ENCODE results near the gene TTYH2.

Gene TTYH2

DNA sequence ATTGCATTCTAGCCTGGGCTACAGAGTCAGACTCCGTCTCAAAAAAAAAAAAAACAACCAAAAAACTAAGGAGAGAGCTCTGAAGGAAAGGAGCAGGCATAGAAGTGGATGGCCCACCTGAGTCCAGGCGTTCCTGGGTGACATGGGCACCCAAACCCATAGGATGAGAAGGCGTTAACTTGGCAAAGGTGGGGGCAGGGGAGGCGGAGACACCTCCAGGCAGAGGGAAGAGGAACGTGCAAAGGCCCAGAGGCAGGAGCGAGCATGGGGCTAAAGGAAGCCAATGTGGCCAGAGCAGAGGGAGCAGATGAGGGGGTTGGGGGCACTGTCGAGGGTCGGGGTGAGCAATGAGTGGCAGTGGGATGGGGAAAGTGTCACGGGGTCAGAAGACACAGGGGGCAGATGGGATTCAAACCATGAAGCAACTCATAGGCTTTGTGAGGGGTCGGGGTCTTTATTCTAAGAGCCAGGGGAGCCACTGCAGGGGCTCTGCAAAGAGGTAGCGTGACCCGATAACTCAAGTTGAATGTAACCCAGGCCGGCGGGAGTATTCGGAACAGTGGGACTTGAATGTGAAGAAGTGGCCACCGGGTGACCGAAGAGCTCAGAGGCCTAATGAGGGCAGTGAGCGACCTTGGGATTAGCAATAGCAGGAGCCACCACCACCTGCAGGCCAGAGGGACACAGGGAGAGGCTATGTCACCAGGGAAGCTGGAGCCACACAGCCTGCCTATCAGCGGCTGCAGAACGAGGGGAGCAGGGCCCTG is 11.8 kb downstream of the TTYH2 start:
- no peak for DNase-seq
- intact Hi-C loops (cut with DNase I): no loop called here

- intact Hi-C loops (cut with DNase I): no loop called here
- no peak for DNase-seq
These were observed 12.9 kb downstream of the TTYH2 start for GRCh38 chr17:74226252-74226651.

GRCh38 chr17:74227271-74228080 is 14.1 kb downstream of the TTYH2 start:
- no peak for DNase-seq
- intact Hi-C loops (cut with DNase I): no loop called here

DNA sequence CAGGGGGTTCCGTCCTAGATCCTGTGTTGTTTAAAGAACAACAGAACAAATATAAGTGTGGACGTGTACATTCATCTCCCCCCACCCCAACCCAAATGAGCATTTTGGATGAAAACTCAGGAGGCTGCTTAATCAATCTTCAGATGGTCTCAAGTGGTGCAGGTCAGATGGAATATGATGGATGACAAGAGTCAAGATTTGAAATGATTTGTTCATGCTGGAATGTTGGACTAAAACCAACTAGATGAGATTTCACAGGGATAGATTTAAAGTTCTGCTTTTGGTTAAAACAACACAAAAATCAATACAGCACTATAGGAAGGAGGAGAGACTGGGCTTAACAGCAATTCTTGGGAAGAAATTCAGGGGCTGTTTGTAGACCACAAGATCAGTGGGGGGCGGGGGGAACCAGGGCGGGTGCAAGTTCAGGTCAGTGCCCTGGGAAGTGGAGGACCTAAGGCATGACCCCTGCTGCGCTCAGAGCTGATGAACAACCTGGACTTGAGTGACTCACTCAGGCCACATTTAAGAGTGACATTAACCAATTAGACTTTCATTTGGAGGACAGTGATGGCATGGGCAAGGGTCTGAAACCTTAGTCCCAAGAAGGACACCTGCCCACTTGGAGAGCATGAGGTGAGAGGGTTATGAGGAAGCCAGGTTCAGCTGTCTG is 15.1 kb downstream of the TTYH2 start:
- no peak for DNase-seq
- intact Hi-C loops (cut with DNase I): no loop called here

- DNase-seq: no peak
- intact Hi-C loops (cut with DNase I): no loop called here
These were observed 17.5 kb downstream of the TTYH2 start for GRCh38 chr17:74230896-74231295.

GRCh38 chr17:74231928-74232907 is 18.8 kb downstream of the TTYH2 start:
- intact Hi-C loops (cut with DNase I): no loop called here
- DNase-seq: no peak

GRCh38 chr17:74233937-74234336 is 20.6 kb downstream of the TTYH2 start:
- DNase-seq: no peak
- intact Hi-C loops (cut with DNase I): no loop called here

DNA sequence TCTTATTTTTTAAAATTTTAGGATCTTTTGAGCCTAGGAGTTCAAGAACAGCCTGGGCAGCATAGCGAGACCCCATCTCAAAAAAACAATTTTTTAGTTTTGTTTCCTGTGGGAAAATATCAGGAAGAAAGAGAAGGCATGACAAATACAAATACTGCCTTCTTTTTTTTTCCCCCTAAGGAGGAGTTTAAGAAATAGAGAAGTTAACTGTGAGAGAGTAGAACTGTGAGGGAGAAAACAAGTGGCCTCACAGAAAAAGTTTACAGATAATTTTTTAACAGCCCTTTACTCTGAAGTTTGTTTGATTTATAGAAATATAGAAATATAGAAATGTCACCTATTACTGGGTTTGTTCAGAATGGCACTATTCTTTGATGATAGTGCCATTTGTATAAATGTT is 21.1 kb downstream of the TTYH2 start:
- no peak for DNase-seq
- intact Hi-C loops (cut with DNase I): no loop called here

- intact Hi-C loops (cut with DNase I): no loop called here
- DNase-seq: peak in 41 of 42 donors; percentile 49 to 88 (median 70)
These were observed 21.7 kb downstream of the TTYH2 start for GRCh38 chr17:74235040-74235581.

DNA sequence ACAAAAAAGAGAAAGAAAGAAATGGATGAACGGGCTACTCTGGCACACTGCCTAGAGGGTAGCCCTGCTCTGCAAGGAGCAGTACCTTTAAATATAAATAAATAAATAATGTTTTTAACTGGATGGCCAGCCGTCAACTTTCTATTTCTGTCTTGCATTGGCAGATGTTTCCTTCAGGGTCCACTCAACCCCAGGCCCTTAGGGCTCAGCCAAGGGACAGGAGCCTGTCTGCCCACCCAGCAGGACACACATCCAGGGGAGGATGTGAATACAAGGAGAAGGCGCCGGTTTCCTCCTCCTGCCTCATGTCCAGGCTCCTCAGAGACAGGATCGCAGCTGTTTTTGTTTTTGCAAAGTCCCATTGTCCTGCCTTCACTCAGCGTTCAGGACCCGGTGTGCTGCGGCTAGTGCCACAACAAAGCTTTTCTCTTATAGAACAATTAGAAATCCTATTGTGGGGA is 22.6 kb downstream of the TTYH2 start:
- intact Hi-C loops (cut with DNase I): no loop called here
- DNase-seq: peak in 8 of 42 donors; percentile 20 to 65 (median 50)

- DNase-seq: no peak
- intact Hi-C loops (cut with DNase I): no loop called here
These were observed 23.9 kb downstream of the TTYH2 start for GRCh38 chr17:74237321-74237720.

- intact Hi-C loops (cut with DNase I): no loop called here
- DNase-seq: peak in 5 of 42 donors; percentile 42 to 66 (median 48)
These were observed 25.8 kb downstream of the TTYH2 start for GRCh38 chr17:74239172-74239571.

- intact Hi-C loops (cut with DNase I): no loop called here
- DNase-seq: no peak
These were observed 27.3 kb downstream of the TTYH2 start for GRCh38 chr17:74240618-74241205.

GRCh38 chr17:74241431-74241830 is 28.1 kb downstream of the TTYH2 start:
- peak in 30 of 42 donors; percentile 29 to 75 (median 48) for DNase-seq
- intact Hi-C loops (cut with DNase I): no loop called here

DNA sequence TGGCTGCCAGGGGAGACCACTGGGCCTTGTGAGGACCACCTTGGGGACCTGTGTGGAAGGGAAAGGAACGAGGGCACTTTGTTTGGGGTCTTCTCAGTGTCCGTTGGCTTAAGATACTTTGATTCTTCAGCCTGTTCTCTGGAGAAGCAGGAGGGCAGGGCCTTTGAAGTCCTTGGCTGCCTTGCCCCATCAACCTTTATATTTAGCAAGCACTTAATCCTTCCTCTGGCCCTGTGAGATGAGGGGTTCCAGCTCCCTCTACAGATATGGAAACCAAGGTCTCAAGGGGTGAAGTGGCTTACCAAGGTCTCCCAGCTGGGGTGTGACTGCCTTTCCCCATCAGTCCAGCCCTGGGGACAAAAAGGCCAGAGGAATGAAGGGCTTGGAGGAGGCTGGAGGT is 28.5 kb downstream of the TTYH2 start:
- intact Hi-C loops (cut with DNase I): no loop called here
- no peak for DNase-seq

DNA sequence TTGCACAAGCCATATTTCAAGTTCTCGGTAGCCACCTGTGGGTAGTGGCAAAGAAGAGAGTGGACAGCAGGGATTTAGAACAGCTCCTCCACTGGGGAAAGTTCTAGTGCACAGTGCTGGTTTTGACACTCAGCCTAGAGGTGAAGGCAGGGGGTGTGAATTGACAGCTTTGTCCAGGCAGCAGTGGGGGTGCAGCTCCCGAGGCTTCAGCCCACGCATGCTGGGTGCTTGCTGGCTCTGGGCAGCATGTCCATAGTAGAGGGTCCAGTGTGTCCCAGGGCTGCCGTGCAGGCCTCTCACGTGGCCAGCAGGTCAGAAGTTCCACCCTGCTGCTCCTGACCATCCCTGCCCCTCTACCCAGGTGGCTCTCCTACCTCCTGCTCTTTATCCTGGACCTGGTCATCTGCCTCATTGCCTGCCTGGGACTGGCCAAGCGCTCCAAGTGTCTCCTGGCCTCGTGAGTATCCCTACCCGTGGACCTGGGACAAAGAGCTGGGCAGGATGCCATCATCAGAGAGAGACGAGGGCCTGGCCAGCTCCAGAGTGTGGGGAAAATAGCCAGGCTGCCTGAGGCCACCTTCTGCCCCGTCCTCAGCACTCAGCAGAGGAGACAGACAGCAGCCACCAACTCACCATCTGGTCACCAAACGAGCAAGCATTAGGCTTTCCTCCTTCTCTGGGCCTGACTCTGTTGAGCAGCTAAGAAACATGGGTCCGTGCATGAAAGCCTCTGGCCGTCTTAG is 29.8 kb downstream of the TTYH2 start:
- peak in 38 of 42 donors; percentile 20 to 85 (median 56) for DNase-seq

GRCh38 chr17:74244128-74244527 is 30.8 kb downstream of the TTYH2 start:
- peak in 3 of 42 donors; percentile 24 to 43 (median 41) for DNase-seq
- intact Hi-C loops (cut with DNase I): loop anchor here (2.0 kb wide), 1 partner anchor 31 kb away; the partner anchor contains the start of gene TTYH2

More for the DNA sequence above, 29.8 kb downstream of the TTYH2 start:
- intact Hi-C loops (cut with DNase I): no loop called here
